SKM-1 (cell line): ENCODE measurements around the gene FOSL1.
A peak's percentile ranks its signal among the peaks of the same experiment; 100 is the strongest.

Experiments
- DNase-seq: peaks from one replicate; lab custom pipeline; 2025; ENCODE audit not compliant: unreplicated experiment; lab: John Stamatoyannopoulos, UW

The FOSL1 gene

GRCh38 chr11:65865550-65866172 lies 34.5 kb downstream of the FOSL1 start:
- DNase-seq, result no peak

GRCh38 chr11:65864706-65865471 lies 35.3 kb downstream of the FOSL1 start:
- no peak for DNase-seq

DNA sequence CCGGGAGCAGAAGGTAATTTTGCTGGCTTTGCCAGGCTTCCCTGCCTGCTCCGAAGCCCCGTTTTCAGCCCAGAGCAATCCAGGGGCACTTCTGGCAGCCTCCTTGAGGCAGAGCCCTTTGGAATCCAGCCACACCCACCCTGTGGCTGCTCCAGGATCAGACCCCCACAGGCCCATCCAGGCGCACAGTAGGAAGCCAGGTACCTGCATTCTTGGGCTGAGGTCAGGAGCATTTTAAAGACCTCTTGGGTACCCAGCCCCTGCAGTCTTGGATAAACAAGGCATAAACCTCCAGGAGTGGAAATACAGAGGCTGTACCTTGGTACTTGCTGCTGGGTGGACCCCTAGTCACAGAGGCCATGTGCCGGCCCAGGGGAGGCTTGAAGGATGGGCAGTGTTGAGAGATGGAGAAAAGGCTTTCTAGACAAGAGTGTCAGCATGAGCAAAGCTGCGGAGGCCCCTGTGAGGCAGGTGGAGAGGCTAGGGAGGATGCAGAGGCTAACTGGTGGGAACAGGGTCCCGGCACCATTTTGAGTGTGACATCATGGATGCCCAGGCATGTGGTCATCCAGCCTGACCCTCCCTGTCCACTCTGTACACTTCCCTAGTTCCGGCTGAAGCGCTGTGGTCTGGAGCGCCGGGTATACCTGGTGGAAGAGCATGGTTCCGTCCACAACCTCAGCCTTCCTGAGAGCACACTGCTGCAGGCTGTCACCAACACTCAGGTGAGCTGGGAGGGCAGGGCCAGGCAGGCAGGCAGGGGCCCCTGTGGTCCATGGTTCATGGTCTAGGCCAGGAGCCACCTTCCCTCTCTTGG lies 36.1 kb downstream of the FOSL1 start:
- DNase-seq, result no peak

DNA sequence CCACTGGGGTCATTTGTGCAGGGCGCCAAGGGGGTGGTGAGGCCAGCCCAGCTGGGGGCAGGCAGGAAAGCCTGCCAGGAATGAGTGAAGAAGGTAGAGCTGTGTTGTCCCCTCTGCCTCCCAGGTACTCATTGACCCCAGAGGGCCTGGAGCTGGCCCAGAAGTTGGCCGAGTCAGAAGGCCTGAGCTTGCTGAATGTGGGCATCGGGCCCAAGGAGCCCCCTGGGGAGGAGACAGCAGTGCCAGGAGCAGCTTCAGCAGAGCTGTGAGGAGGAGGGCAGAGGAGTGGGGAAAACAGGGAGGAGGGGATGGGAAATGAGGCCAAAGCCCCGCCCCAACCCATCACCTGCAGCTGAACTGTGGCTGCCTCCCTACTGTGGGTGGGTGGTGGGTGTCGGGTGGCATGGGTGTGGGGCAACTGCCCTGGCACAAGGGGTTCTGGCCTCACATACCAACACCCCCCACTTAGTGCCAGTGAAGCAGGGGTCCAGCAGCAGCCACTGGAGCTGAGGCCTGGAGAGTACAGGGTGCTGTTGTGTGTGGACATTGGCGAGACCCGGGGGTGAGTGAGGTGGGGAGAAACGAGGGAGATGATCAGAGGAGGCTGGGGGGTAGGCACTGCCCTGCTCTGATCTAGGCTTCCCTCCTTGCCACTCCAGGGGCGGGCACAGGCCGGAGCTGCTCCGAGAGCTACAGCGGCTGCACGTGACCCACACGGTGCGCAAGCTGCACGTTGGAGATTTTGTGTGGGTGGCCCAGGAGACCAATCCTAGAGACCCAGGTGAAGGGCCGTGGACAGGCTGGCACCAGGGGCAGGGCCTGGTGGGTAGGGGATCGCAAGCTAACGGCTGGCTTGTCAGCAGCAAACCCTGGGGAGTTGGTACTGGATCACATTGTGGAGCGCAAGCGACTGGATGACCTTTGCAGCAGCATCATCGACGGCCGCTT lies 37.0 kb downstream of the FOSL1 start:
- DNase-seq, result no peak

DNA sequence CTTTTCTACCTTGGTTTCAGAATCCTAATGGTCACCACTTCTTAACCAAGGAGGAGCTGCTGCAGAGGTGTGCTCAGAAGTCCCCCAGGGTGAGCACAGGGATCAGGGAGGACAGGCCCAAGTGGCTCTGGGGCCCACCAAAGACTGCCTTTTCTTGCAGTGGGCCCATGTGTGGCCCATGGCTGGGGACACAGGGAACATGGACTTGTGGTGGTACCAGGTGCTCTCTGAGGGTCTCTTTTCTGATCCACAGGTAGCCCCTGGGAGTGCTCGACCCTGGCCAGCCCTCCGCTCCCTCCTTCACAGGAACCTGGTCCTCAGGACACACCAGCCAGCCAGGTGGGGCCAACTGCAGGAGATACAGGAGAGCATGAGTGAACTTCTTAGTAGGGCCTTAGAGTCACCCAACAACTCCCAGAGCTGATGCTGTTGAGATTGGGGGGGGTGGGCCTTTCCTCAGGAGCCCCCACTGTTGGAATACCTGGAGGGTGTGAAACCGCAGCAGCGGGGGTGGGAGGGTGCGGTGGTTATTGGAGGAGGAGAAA lies 37.9 kb downstream of the FOSL1 start:
- DNase-seq, result no peak

GRCh38 chr11:65861533-65862183 lies 38.5 kb downstream of the FOSL1 start:
- no peak for DNase-seq

DNA sequence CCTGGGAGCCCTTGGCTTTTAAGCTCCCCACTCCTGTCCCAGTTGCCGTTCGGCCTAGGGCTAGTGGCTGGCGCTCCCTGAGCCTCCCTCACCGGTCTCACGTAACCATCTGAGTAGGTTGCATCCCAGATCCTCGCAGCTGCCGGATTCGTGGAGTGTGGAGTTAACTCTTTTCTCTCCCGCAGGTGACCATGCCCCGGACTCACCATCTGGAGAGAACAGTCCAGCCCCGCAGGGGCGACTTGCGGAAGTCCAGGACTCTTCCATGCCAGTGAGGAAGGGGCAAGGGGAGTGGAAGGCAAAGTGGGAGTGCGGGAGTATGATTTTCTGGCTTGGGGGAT lies 39.1 kb downstream of the FOSL1 start:
- DNase-seq, result no peak

- peak; percentile 94 for DNase-seq
These were observed 39.7 kb downstream of the FOSL1 start, which contains the start of gene MUS81 for GRCh38 chr11:65860278-65861164. MUS81 (plus strand) TSS chr11:65860433; CDS start chr11:65860754, 321 bp downstream.

GRCh38 chr11:65859812-65860277 lies 40.3 kb downstream of the FOSL1 start:
- no peak for DNase-seq

- DNase-seq, result peak; percentile 90
These were observed 40.9 kb downstream of the FOSL1 start for GRCh38 chr11:65859095-65859811.

- DNase-seq, result no peak
These were observed 41.5 kb downstream of the FOSL1 start for GRCh38 chr11:65858681-65859087.

GRCh38 chr11:65857853-65858680 lies 42.1 kb downstream of the FOSL1 start, which contains the start of gene CFL1:
CFL1 (minus strand) TSS chr11:65858180; CDS start chr11:65858099, 81 bp downstream.
- DNase-seq, result peak; percentile 95

- no peak for DNase-seq
These were observed 42.7 kb downstream of the FOSL1 start for GRCh38 chr11:65857500-65857852.

DNA sequence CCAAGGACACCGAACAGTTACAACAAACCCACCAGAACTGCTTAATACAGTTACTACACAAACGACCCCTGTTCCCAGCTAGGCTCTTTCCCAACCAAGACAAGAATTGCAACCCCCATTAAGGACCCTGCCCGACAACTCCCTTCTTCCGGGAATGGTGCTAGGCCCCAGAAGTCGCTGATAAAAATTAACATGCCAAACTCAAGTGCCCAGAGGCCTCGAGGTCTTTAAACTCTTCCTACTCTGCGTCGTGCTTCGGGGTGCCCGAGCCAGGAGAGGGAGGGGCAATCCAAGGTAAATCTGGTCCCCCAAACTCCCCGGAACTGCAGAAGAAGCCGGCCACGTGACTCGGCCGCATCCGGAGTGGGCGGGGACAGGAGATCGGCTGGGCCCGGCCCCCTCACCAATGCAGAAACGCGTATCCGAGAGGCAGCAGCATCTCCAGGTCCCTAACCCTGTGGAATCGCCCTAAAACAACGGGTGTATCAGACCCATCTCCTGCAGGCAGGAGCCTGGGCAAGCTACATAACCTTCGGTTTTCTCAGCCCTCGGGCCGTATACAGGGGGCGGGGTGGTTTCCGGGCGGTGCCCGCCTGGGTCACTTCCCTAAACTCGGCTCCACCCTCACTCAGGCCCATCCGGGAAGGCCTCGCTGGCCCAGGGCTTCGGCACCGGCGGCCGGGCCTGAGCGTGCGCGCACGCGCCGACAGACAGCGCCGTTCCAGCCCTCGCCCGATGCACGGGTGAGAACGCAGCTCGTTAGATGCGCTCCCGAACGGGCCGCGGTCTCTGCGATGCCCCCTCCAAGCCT lies 43.3 kb downstream of the FOSL1 start:
- DNase-seq, result peak; percentile 76

DNA sequence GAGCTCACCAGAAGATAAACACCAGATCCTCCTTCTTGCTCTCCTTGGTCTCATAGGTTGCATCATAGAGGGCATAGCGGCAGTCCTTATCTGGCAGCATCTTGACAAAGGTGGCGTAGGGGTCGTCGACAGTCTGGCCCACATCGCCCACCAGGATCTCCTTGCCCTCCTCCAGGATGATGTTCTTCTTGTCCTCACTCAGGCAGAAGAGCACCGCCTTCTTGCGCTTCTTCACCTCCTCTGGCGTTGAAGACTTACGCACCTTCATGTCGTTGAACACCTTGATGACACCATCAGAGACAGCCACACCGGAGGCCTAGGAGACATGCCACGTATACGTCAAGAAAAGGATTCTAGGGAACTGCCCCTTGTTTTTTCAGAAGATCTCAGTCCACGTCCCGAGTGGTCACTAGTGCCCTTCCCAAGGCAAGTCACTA lies 44.2 kb downstream of the FOSL1 start:
- no peak for DNase-seq
